Pons (tissue), 1 donor: ENCODE measurements around the gene MAD2L2.

Source experiments
- DNase-seq: peaks from one replicate; pipeline ENCODE4 v3.0.0-alpha.2; 2016; ENCODE audit warnings: low spot score

The MAD2L2 gene

DNA sequence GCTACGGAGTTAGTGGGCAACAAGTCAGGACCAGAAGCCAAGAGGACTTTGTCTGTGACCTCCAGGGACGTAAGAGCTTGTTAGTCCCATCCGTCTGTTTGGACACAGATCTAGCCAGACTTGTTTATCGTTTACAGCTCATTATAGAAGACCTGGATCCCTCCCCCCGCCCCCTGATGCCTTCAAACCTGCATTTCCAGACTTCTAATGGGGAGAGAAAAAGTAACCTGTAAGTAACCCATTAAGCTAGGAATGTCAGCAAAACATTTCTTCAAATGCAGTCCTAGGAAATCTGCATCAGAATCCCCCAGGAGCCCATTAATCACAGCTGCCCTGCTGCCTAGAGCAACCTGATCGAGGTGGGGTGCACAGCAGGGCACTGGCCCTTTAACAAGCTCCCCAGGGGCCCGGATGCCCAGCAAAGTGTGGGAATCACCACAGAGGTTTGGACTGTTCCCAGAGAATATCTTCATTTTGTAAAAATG is 1.4 kb upstream of the MAD2L2 start:
- no peak for DNase-seq

DNA sequence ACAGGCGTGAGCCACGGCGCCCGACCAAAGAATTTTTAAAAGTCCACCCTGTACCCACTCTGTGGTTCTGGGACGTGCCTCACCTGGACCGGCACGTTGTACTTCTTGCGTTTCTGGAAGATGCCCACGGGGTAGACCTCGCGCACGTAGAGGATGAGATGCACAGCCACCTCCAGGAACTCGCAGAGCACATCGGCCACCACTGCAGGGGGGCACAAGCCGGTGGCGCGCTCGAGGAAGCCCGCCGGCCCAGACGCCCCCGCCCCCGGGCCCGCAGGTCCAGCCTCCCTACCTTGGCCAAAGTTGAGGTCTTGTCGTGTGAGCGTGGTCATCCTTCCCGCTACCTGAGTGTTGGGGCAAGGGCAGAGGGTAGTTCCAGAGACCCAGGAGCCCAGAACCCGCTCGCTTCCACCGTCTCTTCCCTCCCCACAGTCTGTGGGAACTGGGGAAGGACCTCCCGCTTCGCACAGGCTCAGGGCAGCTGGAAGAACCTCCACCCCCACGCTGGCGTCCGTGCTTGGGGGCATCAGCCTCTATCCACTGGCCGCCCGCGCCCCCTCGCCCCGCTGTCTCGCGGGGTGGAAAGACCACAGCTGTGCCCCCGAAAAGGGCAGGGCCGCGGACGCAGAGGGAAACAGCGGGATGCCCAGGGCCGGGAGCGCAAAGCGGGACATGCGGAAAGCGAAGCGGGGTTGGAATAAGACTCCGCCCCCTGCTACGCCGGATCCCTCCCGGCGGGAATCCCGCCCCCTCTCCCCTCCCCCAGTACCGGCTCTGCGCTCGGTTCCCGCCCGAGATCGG is 478 bp downstream of the MAD2L2 start:
- no peak for DNase-seq

GRCh38 chr1:11678442-11678841 is 2.5 kb downstream of the MAD2L2 start:
- no peak for DNase-seq

DNA sequence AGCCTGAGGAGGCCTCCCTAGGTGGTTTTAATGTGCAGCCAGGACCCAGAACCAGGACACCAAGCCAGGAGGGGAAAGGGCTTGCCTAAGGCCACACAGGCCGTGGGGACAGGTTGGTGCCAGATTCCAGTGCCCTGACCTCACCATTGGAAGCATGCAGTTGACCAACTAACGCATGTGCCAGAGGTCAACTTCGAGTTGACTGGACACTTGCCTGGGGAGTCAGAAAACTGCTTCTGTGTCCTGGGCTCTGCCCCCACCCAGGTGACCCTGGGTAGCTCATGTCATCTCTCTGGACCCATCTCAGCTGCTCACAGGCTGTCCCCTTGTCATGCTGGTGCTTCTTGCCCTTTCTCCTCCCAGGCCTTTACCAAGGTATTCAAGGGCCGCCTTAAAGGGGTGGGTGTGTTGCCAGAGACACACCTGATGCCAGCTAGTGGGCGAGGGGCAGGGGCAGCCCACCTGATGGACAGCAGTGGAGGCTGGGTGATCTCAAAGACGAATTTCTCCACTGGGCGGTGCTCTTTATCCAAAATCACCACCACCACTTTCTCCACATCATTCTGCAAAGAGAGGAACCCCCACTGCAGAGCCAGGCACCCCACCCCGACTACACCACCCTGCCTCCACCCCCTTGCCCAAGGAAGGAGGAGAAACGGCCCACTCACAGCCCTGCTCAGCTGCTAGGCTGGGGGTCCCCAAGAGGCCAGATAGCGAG is 4.4 kb downstream of the MAD2L2 start:
- DNase-seq, result no peak

DNA sequence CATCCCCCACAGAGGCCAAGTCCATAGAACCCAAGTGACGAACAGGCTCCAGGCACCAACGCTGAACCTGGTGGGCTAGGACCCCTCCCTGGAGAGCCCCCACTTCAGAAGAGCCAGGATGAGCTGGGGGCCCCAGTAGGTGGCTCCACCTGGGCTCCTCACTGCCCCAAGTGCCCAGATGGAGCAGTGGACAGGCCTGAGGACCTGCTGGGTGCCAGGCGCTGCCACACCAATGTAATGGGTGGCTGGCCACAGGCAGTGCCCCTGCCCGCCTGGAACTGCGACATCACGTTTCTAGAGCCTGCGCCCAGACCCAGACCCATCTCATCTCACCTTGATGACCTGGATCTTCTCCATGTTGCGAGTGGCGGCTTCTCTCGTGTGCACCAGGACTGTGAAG is 5.6 kb downstream of the MAD2L2 start:
- no peak for DNase-seq

DNA sequence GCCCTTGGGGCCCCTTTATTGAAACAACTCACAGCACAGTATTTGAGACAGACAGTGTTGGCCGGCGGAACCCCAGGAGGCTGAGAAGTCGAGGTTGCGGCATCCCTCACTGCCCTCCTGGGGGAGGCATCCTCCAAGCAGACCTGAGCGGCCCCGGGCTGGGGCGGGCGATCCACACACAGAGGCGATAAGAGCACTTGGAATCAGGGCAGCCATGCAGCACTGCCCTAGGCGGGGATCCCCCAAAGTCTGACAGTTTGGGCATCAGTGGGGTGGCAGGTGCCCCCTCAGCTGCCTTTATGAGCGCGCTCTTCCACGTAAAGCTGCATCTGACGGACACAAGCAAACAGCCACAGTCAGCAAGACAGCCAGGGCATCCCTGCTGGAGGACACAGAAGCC is 6.5 kb downstream of the MAD2L2 start:
- DNase-seq, result no peak

GRCh38 chr1:11673089-11673769 is 7.7 kb downstream of the MAD2L2 start:
- DNase-seq, result no peak

DNA sequence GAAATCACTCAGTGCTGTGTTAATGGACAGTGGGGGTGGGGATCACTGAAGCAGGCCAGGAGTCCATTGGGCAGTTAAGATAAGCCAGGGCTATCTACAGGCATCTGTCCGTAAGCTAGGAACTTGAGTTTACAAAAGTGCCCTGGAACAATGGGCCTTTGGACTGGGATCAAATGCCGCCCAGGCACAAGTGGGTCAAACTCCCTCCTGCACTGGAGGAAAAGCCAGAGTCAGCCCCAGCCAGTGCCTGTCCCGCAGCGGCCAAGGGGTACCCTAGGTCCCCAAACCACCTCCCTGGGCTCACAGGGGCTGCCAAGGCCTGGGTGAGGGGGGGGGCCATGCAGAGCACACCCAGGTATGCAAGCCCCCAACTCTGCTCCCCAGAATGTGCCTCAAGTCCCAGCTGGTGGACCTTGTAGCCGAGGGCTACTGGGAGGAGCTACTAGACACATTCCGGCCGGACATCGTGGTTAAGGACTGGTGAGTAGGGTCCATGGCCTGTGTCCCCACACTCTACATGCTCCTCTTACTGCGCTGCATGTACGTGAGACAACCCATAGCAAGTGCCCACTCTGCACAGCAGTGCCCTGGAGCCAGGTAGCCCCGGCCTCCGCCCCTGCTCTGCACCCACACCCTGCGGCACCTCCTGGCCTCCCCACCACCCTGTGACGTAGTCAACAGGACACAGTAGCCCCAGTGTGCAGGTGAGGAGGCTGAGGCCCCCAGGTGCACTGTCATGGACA is 9.2 kb downstream of the MAD2L2 start:
- DNase-seq, result no peak

DNA sequence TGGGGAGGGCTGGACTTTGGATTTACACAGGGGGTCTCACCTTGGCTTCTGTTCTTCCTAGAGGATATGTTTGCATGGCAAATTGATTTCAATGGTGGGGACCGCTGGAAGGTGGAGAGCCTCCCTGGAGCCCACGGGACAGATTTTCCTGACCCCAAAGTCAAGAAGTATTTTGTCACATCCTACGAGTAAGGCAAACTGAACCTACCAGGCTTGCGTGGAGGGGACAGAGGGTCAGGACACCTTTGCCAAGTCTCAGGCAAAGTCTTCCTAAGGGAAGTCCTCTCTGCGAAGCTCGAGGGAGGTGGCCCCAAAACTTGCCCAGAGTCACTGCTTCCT is 9.8 kb downstream of the MAD2L2 start:
- DNase-seq, result no peak

GRCh38 chr1:11670747-11671146 is 10.2 kb downstream of the MAD2L2 start:
- DNase-seq, result no peak

GRCh38 chr1:11668516-11668915 is 12.4 kb downstream of the MAD2L2 start:
- DNase-seq, result no peak

GRCh38 chr1:11664336-11665065 is 16.4 kb downstream of the MAD2L2 start:
- no peak for DNase-seq

DNA sequence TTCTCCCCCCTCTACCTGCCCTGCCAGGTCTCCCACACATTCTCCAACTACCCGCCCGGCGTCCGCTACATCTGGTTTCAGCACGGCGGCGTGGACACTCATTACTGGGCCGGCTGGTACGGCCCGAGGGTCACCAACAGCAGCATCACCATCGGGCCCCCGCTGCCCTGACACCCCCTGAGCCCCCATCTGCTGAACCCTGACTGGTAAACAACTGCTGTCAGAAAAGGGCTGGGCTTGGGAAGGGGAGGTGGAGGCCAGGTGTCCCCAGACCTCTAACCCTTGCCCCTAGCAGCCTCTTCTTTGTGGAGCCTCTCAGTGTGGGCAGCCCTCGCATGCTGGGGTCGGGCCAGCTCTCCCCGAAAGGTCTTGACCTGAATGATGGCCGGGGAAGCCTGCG is 19.8 kb downstream of the MAD2L2 start:
- DNase-seq, result no peak

DNA sequence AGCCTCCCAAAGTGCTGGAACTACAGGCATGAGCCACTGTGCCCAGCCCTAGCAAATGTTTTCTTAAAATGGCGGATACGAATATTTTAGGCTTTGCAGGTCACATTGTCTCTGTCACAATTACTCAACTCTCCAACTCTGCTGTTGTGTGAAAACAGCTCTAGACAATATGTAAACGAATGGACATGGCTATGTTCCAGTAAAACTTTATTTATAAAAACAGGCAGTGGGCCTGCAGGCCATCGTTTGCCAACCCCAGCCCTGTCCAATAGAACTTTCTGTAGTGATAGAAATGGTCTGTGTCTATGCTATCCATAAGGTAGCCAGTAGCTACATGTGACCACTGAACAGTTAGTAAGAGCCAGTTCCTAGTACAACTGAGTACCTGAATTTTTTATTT is 21.2 kb downstream of the MAD2L2 start:
- no peak for DNase-seq

GRCh38 chr1:11658542-11658941 is 22.4 kb downstream of the MAD2L2 start:
- no peak for DNase-seq

GRCh38 chr1:11657654-11658053 is 23.3 kb downstream of the MAD2L2 start:
- DNase-seq, result no peak

DNA sequence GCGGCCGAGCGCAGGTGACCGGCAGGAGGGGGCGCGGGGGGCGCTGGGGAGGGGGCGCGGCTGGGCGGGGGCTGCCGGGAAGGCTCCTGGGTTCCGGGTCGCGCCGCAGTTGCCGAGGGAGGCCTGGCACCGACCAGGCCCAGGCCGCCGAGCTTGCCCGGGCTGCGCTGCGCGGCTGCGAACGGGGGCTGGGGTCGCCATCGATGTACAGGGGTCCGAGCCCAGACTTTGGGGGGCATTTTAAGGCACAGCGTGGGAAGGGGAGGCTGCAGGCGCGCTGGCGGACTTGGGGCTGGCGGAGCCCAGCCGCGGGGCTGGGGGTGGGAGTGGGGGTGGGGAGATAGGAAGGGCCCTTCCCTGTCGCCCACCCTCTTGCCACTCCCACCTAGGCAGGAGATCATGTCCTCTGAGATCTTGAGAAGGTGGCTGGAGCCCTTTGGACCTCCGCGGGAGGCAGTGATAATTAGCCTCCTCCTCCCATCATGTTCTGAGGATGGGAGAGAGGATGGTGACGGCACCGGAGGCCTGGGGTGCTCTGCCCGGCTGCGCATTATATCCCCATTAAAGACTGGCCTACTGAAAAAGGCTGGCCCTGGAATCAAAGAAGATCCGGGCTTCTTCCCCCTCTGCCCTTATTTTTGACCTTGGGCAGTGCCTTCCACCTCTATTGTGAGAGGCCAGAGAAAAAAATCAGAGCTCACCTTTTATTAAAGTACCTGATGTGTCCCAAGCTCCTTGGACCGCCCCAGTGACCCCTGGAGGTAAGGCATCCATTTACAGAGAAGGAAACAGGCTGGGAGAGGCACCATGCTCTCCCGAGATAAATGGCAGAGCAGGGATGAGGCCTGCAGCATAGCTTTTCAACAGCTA is 25.8 kb downstream of the MAD2L2 start:
- no peak for DNase-seq

DNA sequence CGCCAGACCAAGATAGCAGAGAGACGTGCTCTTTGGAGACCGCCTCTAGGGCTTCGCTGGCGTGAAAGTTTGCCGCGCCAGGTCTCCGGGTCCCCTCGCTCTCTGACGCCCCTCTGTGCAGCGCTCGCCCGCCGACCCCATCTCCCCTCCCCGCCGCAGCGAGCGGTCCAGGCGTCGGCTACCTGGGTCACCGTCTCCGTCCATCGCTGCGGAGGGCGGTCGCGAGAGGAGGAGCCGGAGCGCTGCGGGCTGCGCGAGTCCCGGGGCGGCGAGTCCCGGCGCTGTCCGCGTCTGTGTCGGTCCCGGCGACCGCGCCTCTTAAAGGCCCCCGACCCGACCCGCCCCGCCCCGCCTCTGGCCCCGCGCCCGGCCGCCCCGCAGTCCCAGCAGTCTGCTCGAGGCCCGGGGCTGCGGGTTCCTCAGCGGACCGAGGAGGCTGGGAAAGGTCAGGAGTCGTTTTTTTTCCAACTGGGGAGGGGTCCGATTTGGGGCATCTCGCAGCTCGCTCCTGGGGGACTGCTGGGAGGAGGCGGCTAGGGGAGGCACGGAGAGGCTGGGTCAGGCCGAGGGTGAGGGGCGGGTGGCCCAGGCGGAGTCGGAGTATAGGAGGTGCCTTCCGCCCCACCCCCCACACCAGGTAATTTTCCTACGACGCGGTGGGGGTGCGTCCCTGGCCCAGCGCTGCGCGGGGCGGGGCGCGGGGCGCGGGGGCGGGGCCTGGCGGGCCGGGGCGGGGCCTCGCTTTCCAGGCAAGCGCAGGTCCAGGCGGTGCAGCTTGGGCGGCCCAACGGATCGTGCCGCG is 26.6 kb downstream of the MAD2L2 start, which contains the start of the genes FBXO2 and FBXO44:
TSS of gene FBXO2 (minus strand) at position 293 of the 802 bp plus-strand sequence. CDS start at position 204, 89 bp downstream.
TSS of gene FBXO44 (plus strand) at position 741 of the 802 bp plus-strand sequence. CDS start 959 bp downstream, outside the sequence.
- DNase-seq, result no peak

GRCh38 chr1:11653861-11654136 is 27.1 kb downstream of the MAD2L2 start:
- no peak for DNase-seq
